GM06990 (cell line): ENCODE data around the gene OR9A2.
A peak's percentile ranks its signal among the peaks of the same experiment; 100 is the strongest.

Source experiments
- DNase-seq: peaks from one replicate; pipeline ENCODE4 v3.0.0-alpha.2; 2011; ENCODE audit not compliant: insufficient read length; ENCODE audit errors: extremely low read depth
- H3K27me3 ChIP-seq: replicated peaks from 2 replicates; pipeline ENCODE4 v1.6.0; 2011; ENCODE audit warnings: low read length; ENCODE audit not compliant: control insufficient read depth, insufficient read depth
- H3K36me3 ChIP-seq: 2 replicates; pipeline ENCODE4 v1.5.1; 2011; ENCODE audit warnings: low read length; ENCODE audit not compliant: control insufficient read depth, insufficient read depth
- H3K4me3 ChIP-seq: replicated peaks from 2 replicates; pipeline ENCODE4 v1.5.1; 2011; ENCODE audit warnings: low read depth, mild to moderate bottlenecking, control low read depth, low read length
- CTCF ChIP-seq: IDR thresholded peaks from 2 replicates; pipeline ENCODE4 v1.5.1; 2011; ENCODE audit warnings: low read length, control low read depth, mild to moderate bottlenecking, inconsistent platforms; ENCODE audit not compliant: insufficient read depth, poor library complexity, severe bottlenecking

Gene OR9A2

GRCh38 chr7:143003393-143004051, 23.4 kb downstream of the OR9A2 start:
- peak; percentile 66 for TF ChIP-seq CTCF
- H3K27me3 ChIP-seq = no peaks in the 10 kb centered on the region
- no peaks in the 10 kb centered on the region for H3K36me3 ChIP-seq
- DNase-seq = peak; percentile 3
- H3K4me3 ChIP-seq = peak overlapping the region; percentile 32; the same call in 1 of the 2 replicates

GRCh38 chr7:143002898-143003297, 24.0 kb downstream of the OR9A2 start:
- no peak for TF ChIP-seq CTCF
- H3K27me3 ChIP-seq = no peaks in the 10 kb centered on the region
- no peak for DNase-seq
- H3K4me3 ChIP-seq = no peak overlapping the region
- H3K36me3 ChIP-seq = no peaks in the 10 kb centered on the region

- no peaks in the 10 kb centered on the region for H3K36me3 ChIP-seq
- peak; percentile 34 for TF ChIP-seq CTCF
- no peak for DNase-seq
- H3K27me3 ChIP-seq = no peaks in the 10 kb centered on the region
- no peak overlapping the region for H3K4me3 ChIP-seq
Observed at GRCh38 chr7:143002106-143002505, 24.8 kb downstream of the OR9A2 start.

- Histone ChIP-seq H3K4me3 (no peak overlapping the region), H3K27me3 (no peaks in the 10 kb centered on the region), H3K36me3 (no peaks in the 10 kb centered on the region)
- no peak for DNase-seq
- TF ChIP-seq CTCF = no peak
Observed at GRCh38 chr7:143000648-143001047, 26.3 kb downstream of the OR9A2 start.

- TF ChIP-seq CTCF = no peak
- no peak for DNase-seq
- Histone ChIP-seq H3K4me3 (no peak overlapping the region), H3K36me3 (no peaks in the 10 kb centered on the region), H3K27me3 (no peaks in the 10 kb centered on the region)
Observed at GRCh38 chr7:142999793-143000192, 27.1 kb downstream of the OR9A2 start.

GRCh38 chr7:142998966-142999365, 28.0 kb downstream of the OR9A2 start:
- Histone ChIP-seq H3K36me3 (no peaks in the 10 kb centered on the region), H3K27me3 (no peaks in the 10 kb centered on the region), H3K4me3 (no peak overlapping the region)
- TF ChIP-seq CTCF = no peak
- no peak for DNase-seq
